Activated naive CD8-positive, alpha-beta T cell (primary cell): ENCODE data around the gene EPHB2.
"Not testable (repeated sequence)": the region's sequence is repeated elsewhere in the genome, so short reads cannot be mapped to it uniquely, and the experiment has no call there.

Experiments used
- H3K27ac Mint-ChIP-seq: one replicate; pipeline ENCODE4 v1.8.0; 2021; ENCODE audit warnings: mixed read lengths
- H3K27me3 Mint-ChIP-seq: one replicate; pipeline ENCODE4 v1.8.0; 2021; ENCODE audit warnings: mixed read lengths
- H3K36me3 Mint-ChIP-seq: one replicate; pipeline ENCODE4 v1.8.0; 2021; ENCODE audit warnings: mixed read lengths
- H3K4me1 Mint-ChIP-seq: one replicate; pipeline ENCODE4 v1.8.0; 2021; ENCODE audit warnings: low read depth, mixed read lengths
- H3K4me3 Mint-ChIP-seq: one replicate; pipeline ENCODE4 v1.8.0; 2021; ENCODE audit warnings: mild to moderate bottlenecking, mixed read lengths
- H3K9me3 Mint-ChIP-seq: one replicate; pipeline ENCODE4 v1.8.0; 2021; ENCODE audit warnings: low read depth, mixed read lengths

Gene EPHB2

GRCh38 chr1:22826604-22827580 lies 116.3 kb downstream of the EPHB2 start:
- peaks cover 2% of the 10 kb centered on the region for H3K27me3 Mint-ChIP-seq
- H3K36me3 Mint-ChIP-seq: no peaks in the 10 kb centered on the region
- H3K27ac Mint-ChIP-seq: no peak overlapping the region
- no peaks in the 10 kb centered on the region for H3K4me1 Mint-ChIP-seq
- no peak overlapping the region for H3K4me3 Mint-ChIP-seq
- H3K9me3 Mint-ChIP-seq: no peaks in the 10 kb centered on the region

DNA sequence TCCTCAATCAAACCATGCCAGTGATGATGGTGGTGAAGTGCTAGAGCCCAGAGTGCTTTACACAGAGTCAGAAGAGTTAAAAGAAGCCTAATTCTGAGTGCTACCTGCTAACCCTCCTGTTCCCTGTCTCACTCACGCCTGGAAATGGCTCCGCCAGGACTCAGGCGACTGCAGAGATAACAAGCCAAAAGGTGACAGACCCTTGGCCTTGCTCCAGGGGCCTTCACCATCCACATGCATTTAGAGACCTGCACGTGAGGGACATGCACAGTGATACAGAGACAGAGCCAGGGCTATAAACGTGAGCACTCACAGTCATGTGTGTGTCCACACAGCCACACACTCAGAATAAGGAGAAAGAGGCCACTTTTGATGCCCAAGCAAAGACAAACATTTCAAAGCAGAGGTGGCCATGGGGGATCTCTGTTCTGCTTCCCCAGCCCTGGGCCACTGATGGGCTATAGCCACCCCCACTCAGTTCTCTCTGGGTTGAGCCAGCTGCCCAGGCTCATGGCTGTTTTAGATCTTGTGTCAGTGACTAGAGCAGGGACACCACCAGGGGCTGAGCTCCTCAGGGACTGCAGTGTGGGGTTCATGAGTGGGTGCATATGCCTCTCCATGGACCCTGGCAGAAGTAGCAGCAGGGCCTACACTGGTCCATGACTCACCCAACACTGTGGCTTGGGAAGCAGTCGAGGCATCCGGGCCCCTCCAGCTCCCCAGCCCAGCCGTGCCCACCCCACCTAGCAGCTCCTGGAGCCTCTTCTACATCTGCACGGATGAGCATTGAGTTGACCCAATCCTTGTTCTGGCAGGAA lies 117.2 kb downstream of the EPHB2 start:
- H3K4me3 Mint-ChIP-seq: no peak overlapping the region
- no peak overlapping the region for H3K27ac Mint-ChIP-seq
- peaks cover 2% of the 10 kb centered on the region for H3K27me3 Mint-ChIP-seq
- H3K9me3 Mint-ChIP-seq: no peaks in the 10 kb centered on the region
- H3K36me3 Mint-ChIP-seq: no peaks in the 10 kb centered on the region
- H3K4me1 Mint-ChIP-seq: no peaks in the 10 kb centered on the region

DNA sequence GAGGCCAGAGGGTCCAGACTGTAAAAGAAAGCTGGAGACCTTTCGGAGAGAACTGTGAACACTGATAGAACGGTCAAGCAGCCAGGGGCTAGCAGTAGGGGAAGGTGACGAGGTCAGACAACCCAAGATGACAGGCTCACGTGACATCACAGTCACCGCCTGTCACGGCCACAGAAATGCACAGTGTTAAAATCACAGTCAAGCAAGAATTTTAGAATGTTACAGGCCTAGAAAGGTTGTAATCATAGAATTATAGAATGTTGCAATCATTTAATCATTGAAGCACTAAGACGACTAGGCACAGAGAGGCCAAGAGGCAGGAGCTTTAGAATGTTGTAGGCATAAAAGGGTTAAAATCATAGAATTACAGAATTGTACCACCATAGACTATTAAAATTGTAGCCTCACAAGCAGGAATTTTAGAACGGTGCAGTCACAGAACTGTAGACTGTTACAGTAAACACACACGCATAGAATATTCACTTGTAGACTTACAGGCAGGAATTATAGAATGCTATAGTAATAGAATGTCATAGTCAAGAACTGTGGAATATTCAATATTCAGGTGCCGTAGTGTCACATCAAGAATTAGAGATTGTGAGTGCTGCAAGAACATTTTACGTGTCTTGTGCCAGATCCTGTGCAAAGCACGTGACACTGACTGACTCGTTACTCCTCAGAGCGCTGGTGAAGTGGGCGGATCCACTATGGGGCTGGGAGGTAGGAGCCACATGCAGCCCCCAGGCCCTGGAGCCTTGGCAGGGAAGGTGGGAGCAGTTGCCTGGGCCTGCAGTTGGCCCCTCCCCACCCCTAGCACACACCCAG lies 118.1 kb downstream of the EPHB2 start:
- Mint-ChIP-seq H3K36me3 (no peaks in the 10 kb centered on the region), H3K4me3 (no peak overlapping the region), H3K27ac (no peak overlapping the region), H3K27me3 (peaks cover 2% of the 10 kb centered on the region), H3K9me3 (no peaks in the 10 kb centered on the region), H3K4me1 (no peaks in the 10 kb centered on the region)

DNA sequence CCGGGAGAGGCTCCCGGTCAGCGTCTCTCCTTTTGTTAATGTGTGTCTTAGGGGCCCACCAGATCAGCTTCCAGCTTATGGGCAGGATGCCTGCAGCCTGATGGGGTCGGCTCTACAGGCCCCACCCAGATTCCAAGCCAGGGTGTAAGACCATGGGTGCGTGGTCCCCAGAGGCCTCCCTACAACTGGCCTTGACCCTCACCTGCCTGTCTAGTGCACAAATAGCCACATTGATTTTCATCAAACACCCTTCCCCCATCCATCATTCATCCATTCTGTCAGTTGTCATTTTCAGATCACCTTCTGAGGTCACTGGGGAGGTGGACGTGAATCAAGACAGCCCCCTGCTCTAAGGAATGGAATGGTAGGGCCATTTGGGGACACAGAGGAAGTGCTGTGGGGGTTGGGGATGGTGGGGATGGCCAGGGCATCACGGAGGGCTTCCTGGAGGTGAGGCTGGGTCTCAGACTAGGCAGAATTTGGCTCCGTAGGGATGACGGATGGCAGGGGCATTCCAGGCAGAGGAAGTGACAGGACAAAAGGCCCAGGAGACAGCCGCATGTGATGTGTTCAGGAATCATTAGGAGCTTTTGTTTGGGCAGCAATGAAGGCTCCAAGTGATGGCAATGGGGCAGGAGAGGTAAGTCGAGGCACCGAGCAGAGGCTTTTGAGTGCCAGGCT lies 118.8 kb downstream of the EPHB2 start:
- Mint-ChIP-seq H3K4me3 (no peak overlapping the region), H3K36me3 (no peaks in the 10 kb centered on the region), H3K27me3 (peaks cover 2% of the 10 kb centered on the region), H3K9me3 (no peaks in the 10 kb centered on the region), H3K4me1 (no peaks in the 10 kb centered on the region), H3K27ac (no peak overlapping the region)

- H3K27me3 Mint-ChIP-seq: peaks cover 2% of the 10 kb centered on the region
- no peaks in the 10 kb centered on the region for H3K4me1 Mint-ChIP-seq
- no peak overlapping the region for H3K27ac Mint-ChIP-seq
- H3K36me3 Mint-ChIP-seq: no peaks in the 10 kb centered on the region
- H3K9me3 Mint-ChIP-seq: no peaks in the 10 kb centered on the region
- no peak overlapping the region for H3K4me3 Mint-ChIP-seq
Measured at GRCh38 chr1:22830041-22830566, 119.5 kb downstream of the EPHB2 start.

GRCh38 chr1:22830757-22831340 lies 120.2 kb downstream of the EPHB2 start:
- no peak overlapping the region for H3K4me3 Mint-ChIP-seq
- no peaks in the 10 kb centered on the region for H3K9me3 Mint-ChIP-seq
- no peaks in the 10 kb centered on the region for H3K36me3 Mint-ChIP-seq
- H3K27me3 Mint-ChIP-seq: no peaks in the 10 kb centered on the region
- no peaks in the 10 kb centered on the region for H3K4me1 Mint-ChIP-seq
- H3K27ac Mint-ChIP-seq: no peak overlapping the region

GRCh38 chr1:22831729-22832413 lies 121.2 kb downstream of the EPHB2 start:
- Mint-ChIP-seq H3K9me3 (no peaks in the 10 kb centered on the region), H3K36me3 (no peaks in the 10 kb centered on the region), H3K4me3 (no peak overlapping the region), H3K4me1 (no peaks in the 10 kb centered on the region), H3K27me3 (no peaks in the 10 kb centered on the region), H3K27ac (no peak overlapping the region)

GRCh38 chr1:22832414-22832786 lies 121.8 kb downstream of the EPHB2 start:
- H3K4me1 Mint-ChIP-seq: no peaks in the 10 kb centered on the region
- H3K27me3 Mint-ChIP-seq: peaks cover 2% of the 10 kb centered on the region

DNA sequence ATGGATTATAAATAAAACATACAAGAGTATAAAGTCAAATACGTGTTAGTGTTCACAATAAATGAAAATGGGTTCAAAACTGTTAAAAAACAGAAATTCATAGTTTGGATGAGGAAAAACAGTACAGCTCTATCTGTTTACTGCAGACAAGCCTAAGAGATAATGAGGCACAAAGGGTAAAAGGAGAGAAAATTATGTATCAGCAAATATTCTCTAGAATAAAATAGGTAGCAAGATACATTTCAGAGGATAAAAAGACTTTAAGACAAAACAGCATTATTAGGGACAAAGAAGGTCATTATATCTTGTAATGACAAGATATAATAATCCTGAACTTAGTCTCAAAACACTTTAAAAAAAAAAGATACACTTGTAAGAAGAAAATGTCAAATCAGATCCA lies 123.1 kb downstream of the EPHB2 start:
- Mint-ChIP-seq H3K36me3 (no peaks in the 10 kb centered on the region), H3K27me3 (peaks cover 4% of the 10 kb centered on the region), H3K4me3 (no peak overlapping the region), H3K4me1 (no peaks in the 10 kb centered on the region), H3K27ac (no peak overlapping the region), H3K9me3 (no peaks in the 10 kb centered on the region)

More at GRCh38 chr1:22832414-22832786, 121.8 kb downstream of the EPHB2 start:
- Mint-ChIP-seq H3K36me3 (no peaks in the 10 kb centered on the region), H3K27ac (no peak overlapping the region), H3K4me3 (no peak overlapping the region), H3K9me3 (no peaks in the 10 kb centered on the region)

- H3K27ac Mint-ChIP-seq, H3K9me3 Mint-ChIP-seq, H3K4me1 Mint-ChIP-seq, H3K27me3 Mint-ChIP-seq, H3K4me3 Mint-ChIP-seq, H3K36me3 Mint-ChIP-seq: not testable (repeated sequence)
Measured at GRCh38 chr1:22834420-22834819, 123.8 kb downstream of the EPHB2 start.

DNA sequence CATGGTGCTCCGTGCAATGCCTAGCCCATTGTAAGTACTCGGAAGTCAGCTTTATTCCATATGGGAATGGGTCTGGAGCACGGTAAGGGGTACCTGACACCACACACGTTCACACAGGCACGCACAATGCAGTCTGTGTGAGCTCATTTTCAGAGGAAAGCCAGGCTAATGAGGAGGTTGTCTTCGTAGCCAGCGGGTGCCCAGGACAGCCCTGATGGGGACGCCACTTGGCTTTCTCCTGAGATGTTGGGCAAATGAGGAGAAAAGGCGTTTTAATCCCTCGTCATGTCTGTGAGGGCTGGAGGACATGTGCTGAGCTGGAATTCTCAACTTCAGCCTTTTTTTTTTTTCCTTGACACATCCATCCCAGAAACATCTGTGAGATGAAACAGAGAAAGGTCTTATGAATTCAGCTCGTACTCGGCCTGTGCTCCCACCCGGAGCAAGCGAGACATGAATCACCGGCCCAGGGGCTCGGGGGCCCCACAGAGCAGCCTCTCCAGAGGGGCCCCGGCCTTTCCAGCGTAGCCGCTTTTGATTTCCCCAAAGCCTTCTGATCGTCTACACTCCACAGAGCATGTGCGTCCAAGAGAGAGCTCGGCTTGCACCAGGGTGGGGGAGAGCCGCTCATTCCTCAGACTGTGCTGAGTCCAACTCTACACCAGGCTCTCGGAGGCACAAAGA lies 125.1 kb downstream of the EPHB2 start:
- H3K4me1 Mint-ChIP-seq: no peaks in the 10 kb centered on the region
- H3K27me3 Mint-ChIP-seq: peaks cover 4% of the 10 kb centered on the region
- no peaks in the 10 kb centered on the region for H3K36me3 Mint-ChIP-seq
- H3K9me3 Mint-ChIP-seq: no peaks in the 10 kb centered on the region
- no peak overlapping the region for H3K27ac Mint-ChIP-seq
- H3K4me3 Mint-ChIP-seq: no peak overlapping the region

- Mint-ChIP-seq H3K4me3 (no peak overlapping the region), H3K27me3 (peaks cover 4% of the 10 kb centered on the region), H3K36me3 (no peaks in the 10 kb centered on the region), H3K4me1 (no peaks in the 10 kb centered on the region), H3K27ac (no peak overlapping the region), H3K9me3 (no peaks in the 10 kb centered on the region)
Measured at GRCh38 chr1:22836850-22837249, 126.2 kb downstream of the EPHB2 start.

GRCh38 chr1:22837332-22837731 lies 126.7 kb downstream of the EPHB2 start:
- no peaks in the 10 kb centered on the region for H3K9me3 Mint-ChIP-seq
- H3K4me3 Mint-ChIP-seq: no peak overlapping the region
- no peak overlapping the region for H3K27ac Mint-ChIP-seq
- H3K4me1 Mint-ChIP-seq: no peaks in the 10 kb centered on the region
- peaks cover 4% of the 10 kb centered on the region for H3K27me3 Mint-ChIP-seq
- H3K36me3 Mint-ChIP-seq: no peaks in the 10 kb centered on the region
